KMS-11 (cell line): Measurements from ENCODE around the gene TMC8.

ENCODE experiments used
- H2AFZ ChIP-seq: fragments of 200-600 bp; sonication (generic); 2 replicates; pipeline ENCODE4 v1.6.1; 2016; ENCODE audit warnings: antibody characterized with exemption, mixed run types, low read depth
- H3K27ac ChIP-seq: fragments of 200-600 bp; sonication (generic); 2 replicates; pipeline ENCODE4 v1.6.1; 2016; ENCODE audit warnings: mild to moderate bottlenecking, mixed run types
- H3K27me3 ChIP-seq: fragments of 200-600 bp; sonication (generic); 2 replicates; pipeline ENCODE4 v1.6.1; 2017; ENCODE audit warnings: mild to moderate bottlenecking, low read depth, mixed run types, moderate library complexity; ENCODE audit not compliant: insufficient read depth
- H3K36me3 ChIP-seq: fragments of 200-600 bp; sonication (generic); 2 replicates; pipeline ENCODE4 v1.6.1; 2017; ENCODE audit warnings: mild to moderate bottlenecking, mixed run types; ENCODE audit not compliant: insufficient read depth
- H3K4me1 ChIP-seq: fragments of 200-600 bp; sonication (generic); 2 replicates; pipeline ENCODE4 v1.6.1; 2016; ENCODE audit warnings: mild to moderate bottlenecking, low read depth, mixed run types; ENCODE audit not compliant: poor library complexity, severe bottlenecking
- H3K4me2 ChIP-seq: fragments of 200-600 bp; sonication (generic); 2 replicates; pipeline ENCODE4 v1.7.0; 2016; ENCODE audit warnings: mild to moderate bottlenecking, mixed run types
- H3K4me3 ChIP-seq: fragments of 200-600 bp; sonication (generic); IDR thresholded peaks from 2 replicates; pipeline ENCODE4 v1.6.1; 2017; ENCODE audit warnings: low read depth, low read length, mixed read lengths; ENCODE audit not compliant: insufficient read depth
- H3K79me2 ChIP-seq: fragments of 200-600 bp; sonication (generic); 2 replicates; pipeline ENCODE4 v1.6.1; 2016; ENCODE audit warnings: low read depth, mixed run types; ENCODE audit not compliant: insufficient read depth
- H3K9ac ChIP-seq: fragments of 200-600 bp; sonication (generic); 2 replicates; pipeline ENCODE4 v1.6.1; 2016; ENCODE audit warnings: mild to moderate bottlenecking, mixed run types
- H4K20me1 ChIP-seq: fragments of 200-600 bp; sonication (generic); 2 replicates; pipeline ENCODE4 v1.6.1; 2016; ENCODE audit warnings: mild to moderate bottlenecking, mixed run types; ENCODE audit not compliant: insufficient read depth
- TF ChIP-seq, protein P1 (sequence below): fragments of 200-600 bp; sonication (generic); conservative IDR thresholded peaks from 2 replicates; pipeline ENCODE4 v1.6.1; 2017; ENCODE audit warnings: low read depth, mild to moderate bottlenecking, antibody characterized with exemption, low read length, moderate library complexity, mixed read lengths

Gene TMC8

GRCh38 chr17:78146881-78147280 is 16.3 kb downstream of the TMC8 start:
- TF ChIP-seq, protein P1, sequence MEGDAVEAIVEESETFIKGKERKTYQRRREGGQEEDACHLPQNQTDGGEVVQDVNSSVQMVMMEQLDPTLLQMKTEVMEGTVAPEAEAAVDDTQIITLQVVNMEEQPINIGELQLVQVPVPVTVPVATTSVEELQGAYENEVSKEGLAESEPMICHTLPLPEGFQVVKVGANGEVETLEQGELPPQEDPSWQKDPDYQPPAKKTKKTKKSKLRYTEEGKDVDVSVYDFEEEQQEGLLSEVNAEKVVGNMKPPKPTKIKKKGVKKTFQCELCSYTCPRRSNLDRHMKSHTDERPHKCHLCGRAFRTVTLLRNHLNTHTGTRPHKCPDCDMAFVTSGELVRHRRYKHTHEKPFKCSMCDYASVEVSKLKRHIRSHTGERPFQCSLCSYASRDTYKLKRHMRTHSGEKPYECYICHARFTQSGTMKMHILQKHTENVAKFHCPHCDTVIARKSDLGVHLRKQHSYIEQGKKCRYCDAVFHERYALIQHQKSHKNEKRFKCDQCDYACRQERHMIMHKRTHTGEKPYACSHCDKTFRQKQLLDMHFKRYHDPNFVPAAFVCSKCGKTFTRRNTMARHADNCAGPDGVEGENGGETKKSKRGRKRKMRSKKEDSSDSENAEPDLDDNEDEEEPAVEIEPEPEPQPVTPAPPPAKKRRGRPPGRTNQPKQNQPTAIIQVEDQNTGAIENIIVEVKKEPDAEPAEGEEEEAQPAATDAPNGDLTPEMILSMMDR: no peak
- peaks cover 71% of the 10 kb centered on the region for H3K4me1 ChIP-seq
- H3K36me3 ChIP-seq: no peaks in the 10 kb centered on the region
- no peak overlapping the region for H3K27ac ChIP-seq
- no peaks in the 10 kb centered on the region for H4K20me1 ChIP-seq
- H2AFZ ChIP-seq: no peak overlapping the region
- H3K4me3 ChIP-seq: no peak overlapping the region
- H3K4me2 ChIP-seq: no peak overlapping the region
- H3K9ac ChIP-seq: no peak overlapping the region
- no peaks in the 10 kb centered on the region for H3K27me3 ChIP-seq
- no peaks in the 10 kb centered on the region for H3K79me2 ChIP-seq

DNA sequence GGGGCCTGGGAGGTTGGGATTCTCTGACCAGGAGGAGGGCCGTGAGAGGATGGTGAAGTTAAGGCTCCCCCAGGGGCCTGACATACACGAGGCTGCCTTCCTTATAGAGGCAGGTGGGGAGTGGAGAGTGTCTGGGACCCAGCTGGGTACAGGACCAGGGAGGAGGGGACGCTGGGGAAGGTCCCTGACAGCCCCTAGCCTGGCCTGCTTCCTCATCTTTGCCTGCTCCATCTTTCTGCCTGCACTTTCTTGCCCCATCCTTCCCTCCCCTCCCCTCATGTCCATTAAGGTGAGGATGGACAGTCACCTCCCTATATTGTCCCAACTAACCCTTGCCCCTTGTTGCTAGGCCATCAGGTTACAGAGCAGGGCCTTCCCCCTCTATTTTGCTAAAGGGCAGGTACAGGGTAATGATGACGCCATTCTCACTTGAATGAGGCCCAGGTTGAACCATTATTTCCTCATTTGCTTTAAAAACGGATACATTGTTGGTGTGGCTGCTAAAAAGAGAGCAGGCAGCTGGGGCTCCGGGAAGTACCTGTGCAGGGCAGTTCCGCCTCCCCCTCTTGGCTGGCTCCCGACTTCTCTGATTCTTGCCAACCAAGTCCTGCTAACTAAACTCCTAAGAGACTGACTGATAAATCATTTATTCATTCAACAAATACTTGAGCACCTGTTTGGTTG is 16.9 kb downstream of the TMC8 start:
- Histone ChIP-seq H4K20me1 (no peaks in the 10 kb centered on the region), H3K27me3 (no peaks in the 10 kb centered on the region), H3K9ac (no peak overlapping the region), H3K4me2 (no peak overlapping the region), H3K27ac (no peak overlapping the region), H2AFZ (no peak overlapping the region; the same call in 1 of the 2 replicates), H3K36me3 (no peaks in the 10 kb centered on the region), H3K4me1 (peaks cover 71% of the 10 kb centered on the region), H3K79me2 (no peaks in the 10 kb centered on the region), H3K4me3 (no peak overlapping the region)
- TF ChIP-seq, protein P1: no peak

GRCh38 chr17:78148286-78149016 is 17.9 kb downstream of the TMC8 start:
- Histone ChIP-seq H2AFZ (no peak overlapping the region), H3K4me2 (no peak overlapping the region), H3K4me1 (peaks cover 71% of the 10 kb centered on the region), H3K9ac (no peak overlapping the region), H3K4me3 (no peak overlapping the region), H3K36me3 (no peaks in the 10 kb centered on the region), H3K27ac (no peak overlapping the region), H4K20me1 (no peaks in the 10 kb centered on the region), H3K27me3 (no peaks in the 10 kb centered on the region), H3K79me2 (no peaks in the 10 kb centered on the region)
- TF ChIP-seq, protein P1: no peak

GRCh38 chr17:78151514-78152008 is 21.0 kb downstream of the TMC8 start:
- no peaks in the 10 kb centered on the region for H4K20me1 ChIP-seq
- TF ChIP-seq, protein P1: no peak
- H3K9ac ChIP-seq: no peak overlapping the region
- H3K79me2 ChIP-seq: no peaks in the 10 kb centered on the region
- H2AFZ ChIP-seq: no peak overlapping the region
- no peaks in the 10 kb centered on the region for H3K36me3 ChIP-seq
- H3K4me3 ChIP-seq: no peak overlapping the region
- no peak overlapping the region for H3K4me2 ChIP-seq
- H3K4me1 ChIP-seq: peaks cover 72% of the 10 kb centered on the region
- H3K27ac ChIP-seq: no peak overlapping the region
- no peaks in the 10 kb centered on the region for H3K27me3 ChIP-seq
